DMS79 treated with DMSO at 0.1 percent for 48 hours (cell line): Measurements from ENCODE around the gene SH3TC1.

Source experiments
- DNase-seq: peaks from one replicate; lab custom pipeline; 2025; lab: John Stamatoyannopoulos, UW

The SH3TC1 gene

GRCh38 chr4:8180310-8181093 is 18.6 kb upstream of the SH3TC1 start:
- DNase-seq, result no peak

DNA sequence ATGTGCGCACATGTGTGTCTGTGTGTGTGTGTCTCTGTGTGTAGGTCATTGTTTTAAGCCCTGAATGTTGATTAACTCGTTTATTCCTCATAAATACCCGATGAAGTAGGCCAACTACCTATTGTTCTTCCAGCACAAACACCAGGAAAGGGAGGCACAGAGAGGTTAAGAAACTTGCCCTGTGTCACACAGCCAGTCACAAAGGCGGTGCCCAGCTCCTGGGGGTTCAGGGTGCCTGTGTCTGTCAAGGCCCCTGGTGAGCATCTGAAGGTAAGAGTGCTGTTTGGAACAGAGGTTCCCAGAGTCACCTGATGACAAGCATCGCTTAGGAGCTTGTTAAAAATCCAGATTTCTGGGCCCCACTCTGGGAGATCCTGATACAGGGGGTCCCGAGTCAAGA is 18.0 kb upstream of the SH3TC1 start:
- DNase-seq, result no peak

- DNase-seq, result no peak
These were observed 17.2 kb upstream of the SH3TC1 start for GRCh38 chr4:8181844-8182243.

DNA sequence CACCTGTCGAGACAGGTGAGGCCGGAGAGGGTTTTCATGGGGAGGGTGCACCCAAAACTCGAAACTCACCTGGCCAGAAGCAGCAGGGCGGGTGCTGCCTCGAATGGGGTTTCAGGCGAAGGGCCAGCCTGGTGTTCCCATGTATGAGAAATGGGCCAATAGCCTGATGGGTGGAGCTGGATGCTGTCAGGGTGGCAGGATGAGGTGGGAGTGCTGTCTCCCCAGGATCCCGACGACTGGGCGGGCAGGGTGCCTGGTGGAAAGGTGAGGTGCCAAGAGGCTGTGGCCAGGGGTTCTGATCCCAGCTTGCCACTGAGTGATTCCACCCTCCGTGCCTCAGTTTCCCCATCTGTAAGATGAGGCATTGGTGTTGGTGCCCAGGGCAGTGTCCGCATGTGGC is 16.8 kb upstream of the SH3TC1 start:
- no peak for DNase-seq

GRCh38 chr4:8182858-8183725 is 16.0 kb upstream of the SH3TC1 start:
- DNase-seq, result no peak

DNA sequence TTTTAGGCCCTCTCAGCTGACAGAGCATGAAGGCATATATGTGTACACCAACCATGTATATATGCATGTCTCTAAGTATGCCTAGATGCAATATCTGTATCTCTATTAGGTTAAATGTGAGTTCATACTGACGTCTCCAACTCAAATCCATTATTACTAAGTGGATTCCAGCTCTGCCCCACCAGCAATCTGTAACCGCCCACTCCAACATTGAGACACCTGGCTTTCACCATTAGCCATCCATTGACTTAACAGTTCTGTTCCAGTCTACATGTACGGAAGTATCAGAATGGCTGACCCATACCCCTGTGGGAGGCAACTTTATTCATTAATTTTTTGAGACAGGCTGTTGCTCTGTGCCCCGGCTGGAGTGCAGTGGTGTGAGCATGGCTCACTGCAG is 15.0 kb upstream of the SH3TC1 start:
- no peak for DNase-seq

GRCh38 chr4:8185295-8185694 is 13.8 kb upstream of the SH3TC1 start:
- DNase-seq, result no peak

DNA sequence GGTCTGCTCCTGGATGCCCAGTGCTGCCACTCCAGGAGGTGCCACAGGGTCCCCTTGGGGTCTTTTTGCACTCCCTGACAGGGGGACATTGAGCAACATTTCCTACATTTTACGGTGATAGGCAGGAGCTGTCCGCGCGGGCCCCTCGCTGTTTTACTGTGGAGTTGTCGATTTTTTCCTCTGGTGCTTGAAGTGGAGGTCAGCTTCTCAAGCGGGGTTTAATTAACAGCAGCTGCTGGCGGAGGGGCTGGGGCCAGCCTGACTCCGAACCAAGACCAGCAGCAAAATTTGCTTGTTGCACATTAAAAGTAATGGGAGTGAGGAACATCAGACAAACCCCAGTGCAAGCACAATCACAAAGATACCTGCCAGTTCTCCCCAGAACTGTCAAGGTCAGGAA is 13.2 kb upstream of the SH3TC1 start:
- DNase-seq, result no peak

DNA sequence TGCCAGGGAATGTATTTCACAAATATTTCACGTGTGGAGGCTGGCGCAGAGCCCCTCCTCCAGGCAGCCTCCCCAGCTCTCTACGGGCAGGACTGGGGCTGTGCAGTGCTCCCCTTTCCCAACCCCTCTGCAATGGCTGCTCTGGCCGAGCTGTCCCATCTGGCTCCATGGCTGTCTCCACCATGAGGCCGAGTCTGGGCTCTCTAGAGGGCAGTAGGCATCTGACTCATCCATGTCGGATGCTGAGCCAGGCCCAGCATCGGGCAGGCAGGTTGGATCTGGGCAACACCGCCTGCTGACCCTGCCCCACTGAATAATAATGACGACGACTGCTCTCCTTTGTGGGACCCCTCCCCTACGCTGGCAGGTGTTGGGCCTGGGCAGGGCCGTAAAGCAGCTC is 11.0 kb upstream of the SH3TC1 start:
- DNase-seq, result no peak

GRCh38 chr4:8188743-8189550 is 10.1 kb upstream of the SH3TC1 start:
- peak; percentile 76 for DNase-seq

- DNase-seq, result no peak
These were observed 9.3 kb upstream of the SH3TC1 start for GRCh38 chr4:8189551-8190466.

GRCh38 chr4:8191136-8191747 is 7.8 kb upstream of the SH3TC1 start:
- no peak for DNase-seq

DNA sequence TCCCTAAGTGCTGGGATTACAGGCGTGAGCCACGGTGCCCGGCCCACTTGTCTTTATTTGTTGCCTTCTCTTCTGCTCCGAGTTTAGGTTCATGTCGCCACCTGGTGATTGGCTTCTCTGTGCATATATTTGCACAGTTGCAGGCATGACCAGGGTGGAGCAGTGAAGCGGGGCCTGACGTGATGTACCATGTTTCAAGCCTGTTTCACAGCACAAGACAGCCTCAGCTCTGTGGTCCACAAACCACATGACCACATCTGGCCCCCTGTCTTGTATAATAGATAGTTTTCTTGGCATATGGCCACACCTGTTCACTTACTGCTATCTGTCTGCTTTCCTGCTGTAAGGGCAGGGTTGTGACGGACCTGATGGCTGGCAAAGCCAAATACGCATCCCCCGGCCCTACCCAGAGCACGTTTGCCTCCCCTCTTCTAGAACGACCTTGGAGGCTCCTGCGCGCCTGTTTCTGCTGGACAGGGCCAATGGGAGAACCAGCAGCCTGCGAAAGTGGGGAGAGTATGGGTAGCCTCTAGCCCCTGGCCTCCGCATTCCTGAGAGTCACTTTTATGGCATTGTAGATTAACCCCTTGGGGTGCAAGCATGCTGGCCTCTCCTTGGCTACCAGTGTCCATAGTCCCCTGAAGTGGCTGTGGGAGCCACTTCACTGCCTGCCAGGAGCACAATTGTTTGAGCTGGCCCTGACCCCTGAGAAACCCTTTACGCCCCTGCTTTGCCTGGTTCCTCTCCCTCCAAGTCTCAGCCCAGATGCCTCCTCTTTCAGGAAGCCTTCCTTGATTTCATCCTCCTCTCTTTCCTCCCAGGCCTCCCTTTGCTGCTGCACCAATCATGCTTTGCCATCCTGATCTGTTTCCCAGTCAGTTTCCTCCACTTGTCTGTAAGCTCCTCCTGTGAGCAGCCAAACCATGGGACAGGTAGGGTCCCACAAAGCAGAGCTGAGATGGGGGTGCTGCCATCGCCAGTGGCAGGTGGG is 6.0 kb upstream of the SH3TC1 start:
- peak; percentile 17 for DNase-seq

- no peak for DNase-seq
These were observed 4.5 kb upstream of the SH3TC1 start for GRCh38 chr4:8194306-8195242.

- DNase-seq, result no peak
These were observed 3.7 kb upstream of the SH3TC1 start for GRCh38 chr4:8195431-8195830.

DNA sequence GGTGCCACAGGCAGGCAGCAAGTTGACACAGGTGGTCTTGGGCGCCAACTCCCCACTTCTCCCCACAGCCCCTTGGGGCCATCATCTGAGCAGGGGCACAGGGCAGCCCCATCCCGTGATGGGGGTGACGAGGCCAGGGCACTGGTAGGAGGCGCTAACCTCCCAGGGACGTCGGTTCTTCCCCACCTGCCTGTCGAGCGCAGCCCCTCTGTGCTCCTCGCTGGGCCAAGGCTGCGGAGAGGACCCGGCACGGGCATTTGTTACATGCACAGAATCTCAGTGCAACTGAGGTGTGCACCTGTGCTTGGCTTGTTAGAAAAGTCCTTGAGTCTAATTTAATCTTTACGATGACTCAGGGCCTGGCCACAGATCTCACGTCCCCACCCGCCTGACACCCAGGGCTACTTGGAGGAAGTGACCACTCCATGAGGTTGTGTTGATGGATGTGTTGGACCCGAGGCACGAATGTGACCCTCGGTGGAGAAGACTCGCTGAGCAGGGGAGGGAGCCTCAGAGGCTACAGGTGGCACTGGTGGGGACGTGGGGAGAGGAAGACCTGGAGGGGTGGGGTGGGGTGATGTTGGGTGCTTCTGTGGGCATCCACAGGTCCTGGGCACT is 3.1 kb upstream of the SH3TC1 start:
- DNase-seq, result no peak

GRCh38 chr4:8197521-8197920 is 1.6 kb upstream of the SH3TC1 start:
- no peak for DNase-seq
